Endodermal cell (in vitro differentiated cells): Measurements from ENCODE around the gene CALML5. TPM values are rescaled to one million over a fixed set of nuclear protein-coding genes. Genes with fewer than 3 reads are reported as not detected.

ENCODE experiments used
- DNase-seq: peaks from one replicate; pipeline ENCODE4 v3.0.0-alpha.2; 2017
- H3K27ac ChIP-seq: 2 replicates; pipeline ENCODE4 v1.5.1; 2013; ENCODE audit warnings: mild to moderate bottlenecking, low read depth, low read length, moderate library complexity
- H3K27me3 ChIP-seq: 2 replicates; pipeline ENCODE4 v1.6.1; 2013; ENCODE audit warnings: mild to moderate bottlenecking, low read length, moderate library complexity; ENCODE audit not compliant: insufficient read depth, control insufficient read depth, poor library complexity, severe bottlenecking
- H3K36me3 ChIP-seq: 2 replicates; pipeline ENCODE4 v1.7.0; 2013; ENCODE audit warnings: mild to moderate bottlenecking, low read length, moderate library complexity; ENCODE audit not compliant: control insufficient read depth, insufficient read depth
- H3K4me1 ChIP-seq: one replicate; pipeline ENCODE4 v1.7.0; 2013; ENCODE audit warnings: low read length; ENCODE audit not compliant: control insufficient read depth, insufficient read depth
- H3K4me3 ChIP-seq: 2 replicates; pipeline ENCODE4 v1.5.1; 2013; ENCODE audit warnings: mild to moderate bottlenecking, low read length, moderate library complexity
- H3K9ac ChIP-seq: 2 replicates; pipeline ENCODE4 v1.6.1; 2013; ENCODE audit warnings: mild to moderate bottlenecking, low read length, moderate library complexity; ENCODE audit not compliant: poor library complexity, severe bottlenecking; ENCODE audit errors: extremely low read depth
- H3K9me3 ChIP-seq: 2 replicates; pipeline ENCODE4 v1.6.1; 2013; ENCODE audit warnings: mild to moderate bottlenecking, low read length, moderate library complexity; ENCODE audit not compliant: control insufficient read depth
- H3K27ac Mint-ChIP-seq: 2 replicates; pipeline ENCODE4 v1.8.0; 2020; ENCODE audit warnings: mixed read lengths
- H3K27me3 Mint-ChIP-seq: 2 replicates; pipeline ENCODE4 v1.8.0; 2021; ENCODE audit warnings: mild to moderate bottlenecking, mixed read lengths; ENCODE audit not compliant: insufficient read depth
- H3K36me3 Mint-ChIP-seq: 2 replicates; pipeline ENCODE4 v1.8.0; 2020; ENCODE audit warnings: low read depth, mixed read lengths
- H3K4me1 Mint-ChIP-seq: 2 replicates; pipeline ENCODE4 v1.8.0; 2020; ENCODE audit warnings: mixed read lengths
- H3K4me3 Mint-ChIP-seq: 2 replicates; pipeline ENCODE4 v1.8.0; 2020; ENCODE audit warnings: mild to moderate bottlenecking, moderate library complexity, mixed read lengths
- H3K9me3 Mint-ChIP-seq: 2 replicates; pipeline ENCODE4 v1.8.0; 2020; ENCODE audit warnings: mild to moderate bottlenecking, mixed read lengths
- WGBS, 2 experiments: methylation state at CpG; one replicate each; pipeline versions ENCODE4 v1.1.5 to v1.1.7; 2013; ENCODE audit warnings: missing lambda C conversion rate in 2 of 2, mixed read lengths in 1 of 2; ENCODE audit not compliant: insufficient coverage in 1 of 2, insufficient read length in 1 of 2; 5-methylcytosine and 5-hydroxymethylcytosine counted together
- total RNA-seq, 2 donors: library from RNA; stranded (reverse); fragmentation: NEBNext Ultra II Directional in 1 of 2; extraction: Animal tissue kit (Norgen Biotek cat#: 25700) in 1 of 2; gene quantifications; 2 replicates in 1 of 2; 3 replicates in 1 of 2; pipeline ENCODE4 v1.2.1, GENCODE V29; 2021
- TF ChIP-seq, protein P1 (sequence below): fragments of 200-600 bp; sonication (generic); conservative IDR thresholded peaks from 2 replicates; pipeline ENCODE4 v1.5.0; 2021; ENCODE audit warnings: antibody characterized with exemption, mild to moderate bottlenecking

CALML5 gene
- total RNA-seq, 2 donors from 2014 or later: not detected

- Histone ChIP-seq H3K36me3 (no peaks in the 10 kb centered on the region), H3K4me3 (no peak overlapping the region), H3K27me3 (no peaks in the 10 kb centered on the region), H3K9me3 (no peaks in the 10 kb centered on the region), H3K9ac (no peak overlapping the region), H3K27ac (no peak overlapping the region), H3K4me1 (no peaks in the 10 kb centered on the region)
- Mint-ChIP-seq H3K36me3 (no peaks in the 10 kb centered on the region), H3K27ac (no peak overlapping the region), H3K9me3 (no peaks in the 10 kb centered on the region), H3K4me1 (peaks cover 10% of the 10 kb centered on the region), H3K4me3 (no peak overlapping the region), H3K27me3 (peaks cover 3% of the 10 kb centered on the region)
- 74 to 80% methylated on average over 1 to 2 of the region's 2 CpGs for WGBS, 2 experiments
- no peak for DNase-seq
- TF ChIP-seq, protein P1, sequence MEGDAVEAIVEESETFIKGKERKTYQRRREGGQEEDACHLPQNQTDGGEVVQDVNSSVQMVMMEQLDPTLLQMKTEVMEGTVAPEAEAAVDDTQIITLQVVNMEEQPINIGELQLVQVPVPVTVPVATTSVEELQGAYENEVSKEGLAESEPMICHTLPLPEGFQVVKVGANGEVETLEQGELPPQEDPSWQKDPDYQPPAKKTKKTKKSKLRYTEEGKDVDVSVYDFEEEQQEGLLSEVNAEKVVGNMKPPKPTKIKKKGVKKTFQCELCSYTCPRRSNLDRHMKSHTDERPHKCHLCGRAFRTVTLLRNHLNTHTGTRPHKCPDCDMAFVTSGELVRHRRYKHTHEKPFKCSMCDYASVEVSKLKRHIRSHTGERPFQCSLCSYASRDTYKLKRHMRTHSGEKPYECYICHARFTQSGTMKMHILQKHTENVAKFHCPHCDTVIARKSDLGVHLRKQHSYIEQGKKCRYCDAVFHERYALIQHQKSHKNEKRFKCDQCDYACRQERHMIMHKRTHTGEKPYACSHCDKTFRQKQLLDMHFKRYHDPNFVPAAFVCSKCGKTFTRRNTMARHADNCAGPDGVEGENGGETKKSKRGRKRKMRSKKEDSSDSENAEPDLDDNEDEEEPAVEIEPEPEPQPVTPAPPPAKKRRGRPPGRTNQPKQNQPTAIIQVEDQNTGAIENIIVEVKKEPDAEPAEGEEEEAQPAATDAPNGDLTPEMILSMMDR: no peak
Measured at GRCh38 chr10:5506246-5506645, 6.9 kb upstream of the CALML5 start.

GRCh38 chr10:5504146-5505072 is 5.0 kb upstream of the CALML5 start:
- Histone ChIP-seq H3K9ac (no peak overlapping the region), H3K4me1 (no peaks in the 10 kb centered on the region), H3K27ac (no peak overlapping the region), H3K4me3 (no peak overlapping the region), H3K9me3 (no peaks in the 10 kb centered on the region), H3K36me3 (no peaks in the 10 kb centered on the region), H3K27me3 (no peaks in the 10 kb centered on the region)
- Mint-ChIP-seq H3K27ac (no peak overlapping the region), H3K4me1 (peaks cover 3% of the 10 kb centered on the region), H3K27me3 (peaks cover 10% of the 10 kb centered on the region), H3K4me3 (no peak overlapping the region), H3K36me3 (no peaks in the 10 kb centered on the region), H3K9me3 (no peaks in the 10 kb centered on the region)
- TF ChIP-seq, protein P1: no peak
- 89 to 96% methylated on average over 11 to 18 of the region's 18 CpGs for WGBS, 2 experiments
- DNase-seq: no peak

GRCh38 chr10:5503477-5503835 is 4.1 kb upstream of the CALML5 start:
- Histone ChIP-seq H3K27ac (no peak overlapping the region), H3K9ac (no peak overlapping the region), H3K4me1 (no peaks in the 10 kb centered on the region), H3K4me3 (no peak overlapping the region), H3K27me3 (no peaks in the 10 kb centered on the region), H3K9me3 (no peaks in the 10 kb centered on the region), H3K36me3 (no peaks in the 10 kb centered on the region)
- WGBS, 2 experiments: 90% methylated on average over 3 of the region's 3 CpGs; no CpG with 5 or more reads in 1 of the 2 experiments
- TF ChIP-seq, protein P1: no peak
- H3K27me3 Mint-ChIP-seq: peaks cover 7% of the 10 kb centered on the region
- H3K36me3 Mint-ChIP-seq: no peaks in the 10 kb centered on the region
- H3K4me3 Mint-ChIP-seq: no peak overlapping the region
- DNase-seq: no peak
- peaks cover 3% of the 10 kb centered on the region for H3K4me1 Mint-ChIP-seq
- H3K9me3 Mint-ChIP-seq: no peaks in the 10 kb centered on the region
- H3K27ac Mint-ChIP-seq: no peak overlapping the region
